Activated gamma-delta T cell (primary cell): ENCODE data around the gene ZNF407.
"Not testable (repeated sequence)": the region's sequence is repeated elsewhere in the genome, so short reads cannot be mapped to it uniquely, and the experiment has no call there.

Experiments
- DNase-seq: peaks from one replicate; lab custom pipeline; 2025; lab: John Stamatoyannopoulos, UW

ZNF407 gene

GRCh38 chr18:75072672-75073371, 475.2 kb downstream of the ZNF407 start:
- DNase-seq, result no peak

- no peak for DNase-seq
These were observed 476.0 kb downstream of the ZNF407 start for GRCh38 chr18:75073654-75074053.

- no peak for DNase-seq
These were observed 476.7 kb downstream of the ZNF407 start for GRCh38 chr18:75074196-75075015.

- DNase-seq, result no peak
These were observed 477.3 kb downstream of the ZNF407 start for GRCh38 chr18:75075016-75075305.

- DNase-seq, result no peak
These were observed 477.8 kb downstream of the ZNF407 start for GRCh38 chr18:75075429-75075841.

- DNase-seq, result no peak
These were observed 478.6 kb downstream of the ZNF407 start for GRCh38 chr18:75076286-75076685.

GRCh38 chr18:75081486-75081885, 483.8 kb downstream of the ZNF407 start:
- no peak for DNase-seq

- no peak for DNase-seq
These were observed 485.5 kb downstream of the ZNF407 start for GRCh38 chr18:75083131-75083530.

GRCh38 chr18:75083761-75084160, 486.1 kb downstream of the ZNF407 start:
- DNase-seq, result no peak

- DNase-seq, result not testable (repeated sequence)
These were observed 488.0 kb downstream of the ZNF407 start for GRCh38 chr18:75085676-75086075.

GRCh38 chr18:75086494-75087034, 488.9 kb downstream of the ZNF407 start:
- no peak for DNase-seq

GRCh38 chr18:75087119-75088020, 489.7 kb downstream of the ZNF407 start:
- DNase-seq, result no peak

- no peak for DNase-seq
These were observed 490.4 kb downstream of the ZNF407 start for GRCh38 chr18:75088021-75088506.

GRCh38 chr18:75088622-75089211, 491.0 kb downstream of the ZNF407 start:
- no peak for DNase-seq

- no peak for DNase-seq
These were observed 492.2 kb downstream of the ZNF407 start for GRCh38 chr18:75089748-75090327.

GRCh38 chr18:75090336-75090735, 492.7 kb downstream of the ZNF407 start:
- no peak for DNase-seq

GRCh38 chr18:75097491-75098225, 500.0 kb downstream of the ZNF407 start:
- no peak for DNase-seq

GRCh38 chr18:75100832-75101630, 503.4 kb downstream of the ZNF407 start:
- no peak for DNase-seq

- DNase-seq, result no peak
These were observed 504.2 kb downstream of the ZNF407 start for GRCh38 chr18:75101916-75102315.

- not testable (repeated sequence) for DNase-seq
These were observed 506.4 kb downstream of the ZNF407 start for GRCh38 chr18:75104029-75104428.
